IMR-90 (cell line): ENCODE data around the gene FRMD3. TPM values are rescaled to one million over a fixed set of nuclear protein-coding genes. Genes with fewer than 3 reads are reported as not detected.

ENCODE experiments used
- ATAC-seq: fragments of 200-7000 bp; cut with Tn5 transposase; 2 replicates; pipeline ENCODE4 v1.9.1; 2020; ENCODE audit warnings: low read depth, mild to moderate bottlenecking, moderate library complexity
- BruUV-seq: library from RNA; stranded (reverse); fragments of 400-500 nt; replicated peaks from 2 replicates; lab custom pipeline; 2021; lab: Mats Ljungman, UMichigan
- CTCF ChIA-PET: fragments of 300-600 bp; formaldehyde crosslinking; extraction: SDS; loops from one replicate; lab custom pipeline; 2021; ENCODE audit warnings: antibody characterized with exemption; lab: Yijun Ruan, JAX
- POLR2A ChIA-PET: fragments of 300-600 bp; sonication (Branson Sonifier 250); formaldehyde crosslinking; loops from one replicate; lab custom pipeline; 2022; ENCODE audit warnings: antibody characterized with exemption; ENCODE audit not compliant: unreplicated experiment; lab: Charles Lee
- DNase-seq: peaks from one replicate; pipeline ENCODE4 v3.0.0; 2013
- H2AFZ ChIP-seq: replicated peaks from 2 replicates; pipeline ENCODE3; 2013; ENCODE audit warnings: low read length, mild to moderate bottlenecking; ENCODE audit not compliant: poor library complexity
- H2AK5ac ChIP-seq: 2 replicates; pipeline ENCODE4 v1.6.1; 2013; ENCODE audit warnings: low read depth, low read length, inconsistent platforms
- H2AK9ac ChIP-seq: replicated peaks from 2 replicates; pipeline ENCODE3; 2013; ENCODE audit warnings: mild to moderate bottlenecking, low read depth, low read length, moderate library complexity; ENCODE audit not compliant: poor library complexity
- H2BK120ac ChIP-seq: 2 replicates; pipeline ENCODE4 v1.6.1; 2013; ENCODE audit warnings: low read depth, low read length, inconsistent platforms
- H2BK15ac ChIP-seq: 3 replicates; pipeline ENCODE4 v1.6.1; 2013; ENCODE audit warnings: low read depth, low read length, inconsistent platforms
- H2BK20ac ChIP-seq: 2 replicates; pipeline ENCODE4 v1.6.1; 2013; ENCODE audit warnings: low read depth, mild to moderate bottlenecking, inconsistent platforms, low read length, moderate library complexity
- H2BK5ac ChIP-seq: 2 replicates; pipeline ENCODE4 v1.6.1; 2013; ENCODE audit warnings: mild to moderate bottlenecking, low read depth, low read length, inconsistent platforms; ENCODE audit not compliant: poor library complexity, severe bottlenecking
- H3K14ac ChIP-seq: replicated peaks from 2 replicates; pipeline ENCODE4 v1.6.1; 2013; ENCODE audit warnings: low read depth, low read length, inconsistent platforms
- H3K18ac ChIP-seq: 2 replicates; pipeline ENCODE4 v1.6.1; 2013; ENCODE audit warnings: low read depth, low read length, control low read depth
- H3K23ac ChIP-seq: 2 replicates; pipeline ENCODE4 v1.6.1; 2013; ENCODE audit warnings: low read depth, low read length, inconsistent platforms
- H3K27ac ChIP-seq: 2 replicates; pipeline ENCODE4 v1.5.1; 2013; ENCODE audit warnings: mild to moderate bottlenecking, control low read depth, low read length; ENCODE audit not compliant: insufficient read depth
- H3K27me3 ChIP-seq: 2 replicates; pipeline ENCODE4 v1.6.1; 2013; ENCODE audit warnings: low read length; ENCODE audit not compliant: control insufficient read depth, insufficient read depth
- H3K36me3 ChIP-seq: 2 replicates; pipeline ENCODE4 v1.6.1; 2013; ENCODE audit warnings: low read length, mixed read lengths; ENCODE audit not compliant: control insufficient read depth, insufficient read depth
- H3K4ac ChIP-seq: 2 replicates; pipeline ENCODE4 v1.6.1; 2013; ENCODE audit warnings: low read depth, low read length, inconsistent platforms
- H3K4me1 ChIP-seq: 2 replicates; pipeline ENCODE4 v1.6.1; 2013; ENCODE audit warnings: low read length, mixed read lengths; ENCODE audit not compliant: control insufficient read depth, insufficient read depth
- H3K4me2 ChIP-seq: 2 replicates; pipeline ENCODE4 v1.6.1; 2013; ENCODE audit warnings: low read depth, mild to moderate bottlenecking, control low read depth, low read length, moderate library complexity
- H3K4me3 ChIP-seq: 2 replicates; pipeline ENCODE4 v1.5.1; 2013; ENCODE audit warnings: low read depth, mild to moderate bottlenecking, control low read depth, low read length, moderate library complexity; ENCODE audit not compliant: insufficient read depth
- H3K56ac ChIP-seq: 2 replicates; pipeline ENCODE4 v1.6.1; 2013; ENCODE audit warnings: low read length, inconsistent platforms; ENCODE audit not compliant: insufficient read depth; ENCODE audit errors: extremely low read depth
- H3K79me1 ChIP-seq, 2 experiments: 2 replicates each; pipeline ENCODE4 v1.6.1; 2013; ENCODE audit warnings: low read length in 2 of 2, inconsistent platforms in 1 of 2, low read depth in 1 of 2
- H3K9ac ChIP-seq: 2 replicates; pipeline ENCODE4 v1.6.1; 2013; ENCODE audit warnings: low read depth, low read length, control low read depth
- H3K9me1 ChIP-seq: 2 replicates; pipeline ENCODE4 v1.6.1; 2013; ENCODE audit warnings: low read length, inconsistent platforms; ENCODE audit not compliant: insufficient read depth
- H3K9me3 ChIP-seq: 2 replicates; pipeline ENCODE4 v1.6.1; 2013; ENCODE audit warnings: low read length; ENCODE audit not compliant: control insufficient read depth, insufficient read depth
- H4K20me1 ChIP-seq: 2 replicates; pipeline ENCODE4 v1.6.1; 2013; ENCODE audit warnings: low read length, inconsistent platforms; ENCODE audit not compliant: insufficient read depth
- H4K5ac ChIP-seq: 2 replicates; pipeline ENCODE4 v1.6.1; 2013; ENCODE audit warnings: mild to moderate bottlenecking, low read depth, low read length, control low read depth
- H4K8ac ChIP-seq, 2 experiments: 2 replicates each; pipeline ENCODE4 v1.6.1; 2013; ENCODE audit warnings: low read depth in 2 of 2, low read length in 2 of 2, control low read depth in 1 of 2, inconsistent platforms in 1 of 2
- H4K91ac ChIP-seq: 2 replicates; pipeline ENCODE4 v1.6.1; 2013; ENCODE audit warnings: low read depth, low read length, inconsistent platforms; ENCODE audit not compliant: insufficient read depth
- MXI1 ChIP-seq: IDR thresholded peaks from 2 replicates; pipeline ENCODE4 v1.6.1; 2012; ENCODE audit warnings: low read depth, mild to moderate bottlenecking, low read length, moderate library complexity, borderline replicate concordance
- POLR2A ChIP-seq: IDR thresholded peaks from 2 replicates; pipeline ENCODE4 v1.6.1; 2012; ENCODE audit warnings: mild to moderate bottlenecking, low read depth, low read length
- SMC3 ChIP-seq: fragments of 150-350 bp; IDR thresholded peaks from 2 replicates; pipeline ENCODE4 v1.6.1; 2016; ENCODE audit warnings: low read depth, mild to moderate bottlenecking, antibody characterized with exemption, low read length, moderate library complexity
- WGBS, 2 experiments: methylation state at CpG; one replicate each; pipeline versions ENCODE4 v1.1.5 to v1.1.7; 2013; ENCODE audit warnings: missing lambda C conversion rate in 2 of 2; ENCODE audit not compliant: insufficient read length in 1 of 2; ENCODE audit errors: extremely low coverage in 2 of 2; 5-methylcytosine and 5-hydroxymethylcytosine counted together
- dilution Hi-C: fragments of 300-500 bp; cut with HindIII; formaldehyde crosslinking; loops from one replicate; pipeline ENCODE4 v1.14.3; 2018; ENCODE audit warnings: low sequenced_read_pairs; ENCODE audit not compliant: unreplicated experiment
- in situ Hi-C: fragments of 300-500 bp; cut with MboI; formaldehyde crosslinking; loops from 3 replicates; pipeline ENCODE4 v1.14.3; 2019; ENCODE audit warnings: low sequenced_read_pairs, inconsistent platforms, mixed read lengths
- intact Hi-C: fragments of 100-400 bp; cut with micrococcal nuclease; formaldehyde crosslinking; loops from 2 replicates; pipeline ENCODE4 v1.10.0; 2022
- polyA plus RNA-seq, 3 experiments: library from polyadenylated mRNA; depleted of rRNA; stranded (reverse); fragments of >200 nt; gene quantifications; 2 replicates each; pipeline ENCODE4 v1.2.3, GENCODE V29; 2012; ENCODE audit warnings: low replicate concordance in 1 of 3
- total RNA-seq: library from RNA; depleted of rRNA; stranded (reverse); fragments of >200 nt; gene quantifications from 2 replicates; pipeline ENCODE4 v1.2.3, GENCODE V29; 2012
- TF ChIP-seq, protein P1 (sequence below): fragments of 150-350 bp; IDR thresholded peaks from 2 replicates; pipeline ENCODE4 v1.6.1; 2016; ENCODE audit warnings: low read depth, mild to moderate bottlenecking, low read length, moderate library complexity, borderline replicate concordance
- TF ChIP-seq, protein P2 (sequence below): fragments of 150-350 bp; IDR thresholded peaks from 2 replicates; pipeline ENCODE4 v1.6.1; 2017; ENCODE audit warnings: mild to moderate bottlenecking, antibody characterized with exemption, low read length, low read depth
- TF ChIP-seq, protein P3 (sequence below): conservative IDR thresholded peaks from 2 replicates; pipeline ENCODE4 v1.5.1; 2012; ENCODE audit warnings: mild to moderate bottlenecking, low read depth, low read length, improper control_type of control experiment

The FRMD3 gene
- total and polyA plus RNA-seq, 2 of the 4 experiments (the other 2 are of a cell fraction), result 0.02 to 0.18 TPM

DNA sequence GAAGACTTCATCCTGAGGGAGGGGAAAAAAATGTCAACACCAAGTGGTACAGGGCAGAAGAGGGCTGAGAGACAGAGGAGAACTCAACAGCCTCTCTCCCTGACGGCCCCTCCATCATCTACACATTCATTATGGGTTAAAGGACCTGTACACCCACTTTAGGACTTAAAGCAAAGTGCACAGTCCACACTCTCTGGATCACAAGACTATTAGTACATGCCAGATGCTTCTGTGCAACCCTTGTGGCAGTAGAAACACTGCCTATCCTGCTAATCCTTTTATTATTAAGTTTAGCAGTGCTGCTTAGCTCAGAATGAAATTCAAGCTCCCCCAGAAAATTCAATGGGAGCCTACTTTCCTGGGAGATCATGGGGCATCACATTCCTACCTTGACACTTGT lies 1.9 kb downstream of the FRMD3 start:
- in situ Hi-C loops, result no loop called here
- Histone ChIP-seq H3K27me3 (peaks cover 16% of the 10 kb centered on the region), H4K91ac (no peak overlapping the region), H2AK5ac (no peak overlapping the region), H4K20me1 (no peaks in the 10 kb centered on the region), H3K9ac (no peak overlapping the region), H3K9me1 (no peaks in the 10 kb centered on the region), H3K18ac (no peak overlapping the region), H3K14ac (no peak overlapping the region), H3K4ac (no peak overlapping the region), H3K27ac (no peak overlapping the region), H3K23ac (no peak overlapping the region), H2BK20ac (no peak overlapping the region), H3K4me3 (no peak overlapping the region), H2BK5ac (no peak overlapping the region), H3K79me1 (no peaks in the 10 kb centered on the region), H3K4me1 (no peaks in the 10 kb centered on the region), H2AFZ (no peak overlapping the region), H2BK15ac (no peak overlapping the region), H3K36me3 (no peaks in the 10 kb centered on the region), H4K8ac (no peak overlapping the region), H4K5ac (no peak overlapping the region), H2BK120ac (no peak overlapping the region), H3K56ac (no peak overlapping the region), H3K9me3 (no peaks in the 10 kb centered on the region), H3K4me2 (no peak overlapping the region), H2AK9ac (no peak overlapping the region)
- intact Hi-C loops, result no loop called here
- WGBS, 2 experiments, result no CpG with 5 or more reads among the region's 1 CpG
- ChIA-PET CTCF (no interaction called here), POLR2A (no interaction called here)
- ATAC-seq, result no peak
- no peak for DNase-seq
- BruUV-seq, result no TSS peak
- TF ChIP-seq, protein P1, sequence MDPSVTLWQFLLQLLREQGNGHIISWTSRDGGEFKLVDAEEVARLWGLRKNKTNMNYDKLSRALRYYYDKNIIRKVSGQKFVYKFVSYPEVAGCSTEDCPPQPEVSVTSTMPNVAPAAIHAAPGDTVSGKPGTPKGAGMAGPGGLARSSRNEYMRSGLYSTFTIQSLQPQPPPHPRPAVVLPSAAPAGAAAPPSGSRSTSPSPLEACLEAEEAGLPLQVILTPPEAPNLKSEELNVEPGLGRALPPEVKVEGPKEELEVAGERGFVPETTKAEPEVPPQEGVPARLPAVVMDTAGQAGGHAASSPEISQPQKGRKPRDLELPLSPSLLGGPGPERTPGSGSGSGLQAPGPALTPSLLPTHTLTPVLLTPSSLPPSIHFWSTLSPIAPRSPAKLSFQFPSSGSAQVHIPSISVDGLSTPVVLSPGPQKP, result no peak
- TF ChIP-seq, protein P2, sequence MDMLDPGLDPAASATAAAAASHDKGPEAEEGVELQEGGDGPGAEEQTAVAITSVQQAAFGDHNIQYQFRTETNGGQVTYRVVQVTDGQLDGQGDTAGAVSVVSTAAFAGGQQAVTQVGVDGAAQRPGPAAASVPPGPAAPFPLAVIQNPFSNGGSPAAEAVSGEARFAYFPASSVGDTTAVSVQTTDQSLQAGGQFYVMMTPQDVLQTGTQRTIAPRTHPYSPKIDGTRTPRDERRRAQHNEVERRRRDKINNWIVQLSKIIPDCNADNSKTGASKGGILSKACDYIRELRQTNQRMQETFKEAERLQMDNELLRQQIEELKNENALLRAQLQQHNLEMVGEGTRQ, result no peak
- TF ChIP-seq, protein P3, sequence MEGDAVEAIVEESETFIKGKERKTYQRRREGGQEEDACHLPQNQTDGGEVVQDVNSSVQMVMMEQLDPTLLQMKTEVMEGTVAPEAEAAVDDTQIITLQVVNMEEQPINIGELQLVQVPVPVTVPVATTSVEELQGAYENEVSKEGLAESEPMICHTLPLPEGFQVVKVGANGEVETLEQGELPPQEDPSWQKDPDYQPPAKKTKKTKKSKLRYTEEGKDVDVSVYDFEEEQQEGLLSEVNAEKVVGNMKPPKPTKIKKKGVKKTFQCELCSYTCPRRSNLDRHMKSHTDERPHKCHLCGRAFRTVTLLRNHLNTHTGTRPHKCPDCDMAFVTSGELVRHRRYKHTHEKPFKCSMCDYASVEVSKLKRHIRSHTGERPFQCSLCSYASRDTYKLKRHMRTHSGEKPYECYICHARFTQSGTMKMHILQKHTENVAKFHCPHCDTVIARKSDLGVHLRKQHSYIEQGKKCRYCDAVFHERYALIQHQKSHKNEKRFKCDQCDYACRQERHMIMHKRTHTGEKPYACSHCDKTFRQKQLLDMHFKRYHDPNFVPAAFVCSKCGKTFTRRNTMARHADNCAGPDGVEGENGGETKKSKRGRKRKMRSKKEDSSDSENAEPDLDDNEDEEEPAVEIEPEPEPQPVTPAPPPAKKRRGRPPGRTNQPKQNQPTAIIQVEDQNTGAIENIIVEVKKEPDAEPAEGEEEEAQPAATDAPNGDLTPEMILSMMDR, result no peak
- no peak for TF ChIP-seq MXI1
- no peak for TF ChIP-seq POLR2A
- no peak for TF ChIP-seq SMC3
- dilution Hi-C loops, result no loop called here
